Measurements from ENCODE around the gene FZR1.

FZR1 gene

DNA sequence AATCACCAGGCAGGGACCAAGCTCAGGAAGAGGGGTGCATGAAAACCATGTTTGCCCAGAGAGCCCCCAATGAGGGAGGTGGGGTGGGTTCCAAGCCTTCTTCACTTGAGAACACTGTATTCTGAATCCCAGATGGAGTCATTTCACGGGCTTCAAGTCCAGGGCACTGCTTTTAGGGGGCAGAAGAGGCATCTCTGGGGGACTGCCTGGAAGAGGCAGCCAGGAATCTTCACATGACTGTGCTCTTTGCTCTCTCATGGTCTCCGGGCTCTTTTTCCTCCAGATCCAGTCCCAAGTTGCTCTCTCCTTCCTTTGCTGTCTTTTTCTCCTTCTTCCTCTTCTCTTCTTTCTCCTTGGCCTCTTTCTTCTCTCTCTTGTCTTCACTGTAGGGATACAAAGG lies 31.5 kb upstream of the FZR1 start:
- DNase-seq = no peak

- no peak for DNase-seq
These were observed 30.7 kb upstream of the FZR1 start for GRCh38 chr19:3475449-3475848.

- DNase-seq = no peak
These were observed 29.3 kb upstream of the FZR1 start for GRCh38 chr19:3476830-3477229.

DNA sequence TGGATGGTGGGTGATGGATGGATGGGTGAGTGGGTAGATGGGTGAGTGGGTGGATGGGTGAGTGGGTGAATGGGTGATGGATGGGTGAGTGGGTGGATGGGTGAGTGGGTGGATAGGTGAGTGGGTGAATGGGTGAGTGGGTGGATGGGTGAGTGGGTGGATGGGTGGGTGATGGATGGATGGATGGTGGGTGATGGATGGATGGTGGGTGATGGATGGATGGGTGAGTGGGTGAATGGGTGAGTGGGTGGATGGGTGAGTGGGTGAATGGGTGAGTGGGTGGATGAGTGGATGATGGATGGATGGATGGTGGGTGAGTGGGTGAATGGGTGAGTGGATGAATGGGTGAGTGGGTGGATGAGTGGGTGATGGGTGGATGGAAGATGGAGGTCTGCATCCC lies 28.6 kb upstream of the FZR1 start:
- DNase-seq = no peak

DNA sequence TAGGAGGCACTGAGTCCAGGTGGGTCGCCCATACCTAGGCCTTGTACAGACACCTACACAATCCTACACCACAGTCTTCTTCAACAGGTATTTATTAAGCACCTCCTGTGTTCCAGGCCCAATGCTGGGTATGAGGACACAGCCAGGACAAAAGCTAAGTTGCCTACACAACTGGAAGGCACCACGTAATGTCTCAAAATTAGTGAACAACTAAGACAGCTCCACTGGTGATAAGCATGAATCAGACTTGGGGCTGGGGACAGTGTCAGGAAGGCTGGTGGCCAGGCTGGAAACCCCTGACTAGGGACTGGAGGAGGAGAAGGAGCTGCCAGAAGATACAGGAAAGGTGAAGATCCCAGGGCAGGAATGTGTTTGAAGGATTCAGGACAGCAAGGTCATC lies 28.2 kb upstream of the FZR1 start:
- no peak for DNase-seq

DNA sequence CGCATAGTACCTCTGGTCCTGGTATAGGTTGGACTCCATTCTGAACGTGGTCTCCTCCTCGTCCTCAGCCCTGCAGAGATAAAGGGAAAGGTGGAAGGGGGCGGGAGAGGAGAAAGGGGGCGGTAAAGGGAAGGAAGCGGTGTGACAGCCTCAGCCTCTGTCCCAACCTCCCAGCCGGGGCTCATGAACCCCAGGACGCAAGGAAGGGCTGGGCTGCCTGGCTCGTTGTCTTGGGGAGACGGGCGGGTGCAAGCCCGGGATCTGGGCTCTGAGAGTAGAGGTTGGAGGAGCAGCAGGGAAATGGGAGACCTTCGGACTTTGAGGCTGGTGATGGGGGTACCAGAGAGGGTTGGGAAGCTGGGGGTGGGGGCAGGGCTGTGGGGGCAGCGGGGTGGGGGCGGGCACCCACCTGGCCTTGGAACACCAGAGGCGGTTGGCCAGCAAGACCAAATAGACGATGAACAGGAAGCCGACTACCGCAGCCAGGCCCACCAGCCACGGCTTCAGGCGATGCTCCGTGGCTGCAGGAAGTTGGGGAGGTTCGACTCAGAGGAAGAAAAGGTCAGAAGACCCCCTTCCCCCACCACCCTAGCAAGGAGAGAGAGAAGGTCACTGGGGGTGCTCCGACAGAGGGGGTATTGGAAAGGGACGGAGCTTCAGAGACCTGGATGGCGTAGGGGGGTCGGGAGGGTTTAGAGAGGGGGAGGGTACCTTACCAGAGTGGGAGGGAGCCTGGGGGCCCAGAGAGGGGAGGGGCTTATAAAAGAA lies 27.5 kb upstream of the FZR1 start:
- no peak for DNase-seq

DNA sequence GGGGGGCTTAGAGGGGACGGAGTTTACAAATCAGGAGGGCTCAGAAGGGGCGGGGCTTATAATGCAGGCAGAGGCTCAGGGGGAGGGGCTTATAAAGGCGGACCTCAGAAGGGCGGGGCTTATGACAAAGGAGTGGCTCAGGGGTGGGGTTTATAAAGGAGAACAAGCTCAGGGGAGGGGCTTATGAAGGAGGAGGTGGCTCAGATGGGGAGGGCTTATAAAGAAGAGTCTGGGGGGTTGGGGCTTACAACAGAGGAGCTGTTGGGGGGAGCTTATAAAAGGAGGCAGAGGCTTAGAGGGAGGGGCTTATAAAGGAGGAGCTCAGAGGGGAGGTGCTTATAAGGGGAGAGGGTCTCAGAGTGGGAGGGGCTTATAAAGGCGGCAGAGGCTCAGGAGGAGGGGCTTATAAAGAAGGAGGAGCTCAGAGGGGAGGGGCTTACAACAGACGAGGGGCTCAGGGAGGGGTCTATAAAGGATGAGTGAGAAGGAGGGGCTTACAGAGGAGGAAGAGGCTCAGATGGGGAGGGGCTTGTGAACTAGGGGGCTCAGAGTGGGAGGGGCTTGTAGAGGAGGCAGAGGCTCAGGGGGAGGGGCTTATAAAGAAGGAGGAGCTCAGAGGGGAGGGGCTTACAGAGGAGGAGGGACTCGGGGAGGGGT lies 26.8 kb upstream of the FZR1 start:
- no peak for DNase-seq

- DNase-seq = no peak
These were observed 26.3 kb upstream of the FZR1 start for GRCh38 chr19:3479834-3480215.

GRCh38 chr19:3480383-3481091 lies 25.6 kb upstream of the FZR1 start, which contains the start of gene SMIM24:
Gene SMIM24 (minus strand): TSS chr19:3480525. CDS start chr19:3480463, 62 bp downstream.
- DNase-seq = no peak

DNA sequence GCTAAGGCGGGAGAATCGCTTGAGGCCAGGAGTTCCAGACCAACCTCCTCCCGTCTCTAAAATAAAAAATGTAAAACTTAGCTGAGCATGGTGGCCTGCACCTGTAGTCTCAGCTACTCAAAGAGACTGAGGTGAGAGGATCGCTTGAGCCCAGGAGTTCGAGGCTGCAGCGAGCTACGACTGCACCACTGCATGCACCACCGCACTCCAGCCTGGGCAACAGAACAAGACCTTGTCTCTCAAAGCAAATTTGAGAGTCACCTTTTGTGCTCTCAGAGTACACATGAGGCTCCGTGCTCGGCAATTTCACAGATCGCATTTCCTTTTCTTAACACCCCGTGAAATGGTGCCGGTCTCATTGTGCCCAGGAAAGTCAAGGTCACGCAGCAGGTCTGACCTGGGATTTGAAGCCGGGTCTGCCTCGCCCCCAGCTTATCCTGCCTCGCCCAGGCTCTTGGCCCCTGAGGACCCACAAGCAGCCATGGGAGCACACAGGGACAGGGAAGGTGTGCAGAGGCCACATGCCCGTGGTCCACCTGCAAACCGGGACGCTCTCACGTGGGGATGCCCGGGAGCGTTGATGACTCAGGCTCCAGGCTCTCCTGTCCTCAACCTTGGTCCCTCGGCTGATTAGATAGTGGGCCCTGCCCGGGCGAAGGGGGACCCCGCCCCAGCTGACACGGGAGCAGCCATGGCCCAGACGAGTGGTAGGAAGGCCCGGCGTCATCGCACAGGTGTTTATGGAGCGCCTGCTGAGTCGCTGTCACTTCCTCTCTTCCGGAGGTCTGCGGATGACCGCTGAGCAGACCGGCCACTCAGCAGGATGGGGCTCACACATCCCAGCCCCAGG lies 24.6 kb upstream of the FZR1 start:
- DNase-seq = no peak

GRCh38 chr19:3482507-3483225 lies 23.4 kb upstream of the FZR1 start:
- no peak for DNase-seq

DNA sequence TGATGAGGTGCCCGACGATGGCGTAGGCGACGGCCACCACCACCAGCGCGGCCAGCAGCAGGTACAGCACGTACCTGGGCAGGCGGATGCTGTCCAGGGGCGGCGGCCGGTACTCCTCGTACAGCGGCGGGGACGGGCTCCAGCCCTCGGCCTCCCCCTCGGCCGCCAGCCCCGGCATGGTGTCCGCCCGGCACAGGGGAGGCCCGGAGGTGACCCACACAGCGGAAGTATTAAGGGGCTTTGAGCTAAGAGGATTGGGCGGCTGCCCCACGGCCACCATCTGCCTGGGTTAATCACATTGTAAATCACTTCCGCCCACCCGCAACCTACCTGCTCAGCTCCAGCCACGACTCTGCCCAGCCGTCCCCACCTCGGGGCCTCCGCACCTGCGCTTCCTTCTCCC lies 22.9 kb upstream of the FZR1 start, which contains the start of gene SMIM44:
TSS of gene SMIM44 (minus strand) at position 216 of the 403 bp plus-strand sequence. CDS start at position 178, 38 bp downstream.
- no peak for DNase-seq

- no peak for DNase-seq
These were observed 14.6 kb upstream of the FZR1 start for GRCh38 chr19:3491396-3492119.

GRCh38 chr19:3492131-3492839 lies 13.8 kb upstream of the FZR1 start:
- DNase-seq = no peak

- no peak for DNase-seq
These were observed 13.2 kb upstream of the FZR1 start for GRCh38 chr19:3492919-3493318.

- no peak for DNase-seq
These were observed 12.5 kb upstream of the FZR1 start for GRCh38 chr19:3493651-3494050.

GRCh38 chr19:3494051-3494450 lies 12.1 kb upstream of the FZR1 start:
- peak; percentile 25 for DNase-seq

DNA sequence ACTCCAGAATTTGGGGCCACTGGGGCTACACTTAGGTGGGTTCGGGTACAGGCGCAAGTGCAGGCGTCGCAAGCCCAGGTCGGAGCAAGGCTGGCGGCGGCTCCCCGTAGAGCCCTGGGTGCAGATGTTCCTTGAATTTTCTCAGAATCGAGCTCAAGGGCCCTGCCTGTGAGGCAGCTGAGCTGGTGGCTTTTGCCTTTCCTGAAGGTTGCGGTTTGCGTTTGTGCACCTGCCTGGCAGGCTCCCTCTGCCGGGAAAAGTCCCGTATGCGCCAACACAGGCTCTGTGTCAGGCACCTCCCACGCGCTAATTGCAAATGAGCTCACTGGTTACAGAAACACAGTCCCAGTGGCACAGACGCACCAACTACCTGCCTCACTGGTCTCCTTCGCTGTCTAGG lies 11.6 kb upstream of the FZR1 start:
- peak; percentile 49 for DNase-seq

GRCh38 chr19:3496392-3497273 lies 9.5 kb upstream of the FZR1 start:
- DNase-seq = no peak

Data from stimulated activated CD4-positive, alpha-beta T cell treated with anti-CD3 and anti-CD28 coated beads, Interleukin-12 subunit alpha, Interleukin-12 subunit beta, amount 100 ng/mL, for 4 hours (primary cell).